Epithelial cell of proximal tubule (primary cell): ENCODE results near the gene HES3. TPM values are rescaled to one million over a fixed set of nuclear protein-coding genes. Genes with fewer than 3 reads are reported as not detected.

ENCODE experiments used
- DNase-seq: peaks from one replicate; pipeline ENCODE4 v3.0.0-alpha.2; 2011; ENCODE audit warnings: low read depth
- H3K4me3 ChIP-seq: 2 replicates; pipeline ENCODE4 v1.5.1; 2011; ENCODE audit warnings: low read depth, mild to moderate bottlenecking, low read length
- CTCF ChIP-seq: conservative IDR thresholded peaks from 2 replicates; pipeline ENCODE4 v1.5.1; 2012; ENCODE audit warnings: low read depth, mild to moderate bottlenecking, low read length
- total RNA-seq: library from RNA; depleted of rRNA; stranded (reverse); fragments of >200 nt; gene quantifications from 2 replicates; pipeline ENCODE4 v1.2.3, GENCODE V29; 2015

The HES3 gene
- total RNA-seq, 1 donor from 2014 or later: not detected

- TF ChIP-seq CTCF: no peak
- DNase-seq: no peak
- no peak overlapping the region for H3K4me3 ChIP-seq
Observed at GRCh38 chr1:6272452-6272851, 28.5 kb downstream of the HES3 start.

GRCh38 chr1:6272868-6273267 is 28.9 kb downstream of the HES3 start:
- TF ChIP-seq CTCF: peak; percentile 41
- DNase-seq: no peak
- H3K4me3 ChIP-seq: no peak overlapping the region

- H3K4me3 ChIP-seq: peak overlapping the region; percentile 30
- no peak for TF ChIP-seq CTCF
- peak; percentile 58 for DNase-seq
Observed at GRCh38 chr1:6273380-6273891, 29.5 kb downstream of the HES3 start.

GRCh38 chr1:6274102-6274501 is 30.1 kb downstream of the HES3 start:
- no peak for TF ChIP-seq CTCF
- no peak overlapping the region for H3K4me3 ChIP-seq
- no peak for DNase-seq

- H3K4me3 ChIP-seq: no peak overlapping the region
- no peak for DNase-seq
- TF ChIP-seq CTCF: no peak
Observed at GRCh38 chr1:6274622-6275139, 30.7 kb downstream of the HES3 start.

- TF ChIP-seq CTCF: no peak
- no peak for DNase-seq
- H3K4me3 ChIP-seq: no peak overlapping the region
Observed at GRCh38 chr1:6275826-6276782, 32.1 kb downstream of the HES3 start.
